Measurements from ENCODE around the gene SIN3A. TPM values are rescaled to one million over a fixed set of nuclear protein-coding genes. Genes with fewer than 3 reads are reported as not detected.

The SIN3A gene
- total RNA-seq, 1 donor from 2014 or later = 22.0 TPM

DNA sequence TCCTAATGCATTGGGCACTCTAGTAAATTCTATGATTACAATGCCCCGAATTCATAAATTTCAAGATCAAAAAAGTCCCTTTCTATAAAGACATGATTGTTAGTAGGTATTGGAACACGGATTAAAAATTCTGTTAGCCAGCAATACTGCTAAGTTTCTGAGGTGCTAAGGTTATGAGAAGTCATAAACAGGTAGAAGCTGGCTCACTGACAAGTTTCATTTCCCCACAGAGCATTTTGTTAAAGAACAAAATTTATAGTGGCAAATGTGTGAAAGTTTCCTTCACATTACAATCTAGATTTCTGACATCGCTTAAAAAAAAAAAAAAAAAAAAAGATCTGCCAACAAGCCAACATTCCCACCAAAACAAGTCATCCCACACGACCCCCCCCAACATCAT is 70.7 kb downstream of the SIN3A start:
- no peak for DNase-seq (ENCODE audit: low read depth in 2 of 2)

DNA sequence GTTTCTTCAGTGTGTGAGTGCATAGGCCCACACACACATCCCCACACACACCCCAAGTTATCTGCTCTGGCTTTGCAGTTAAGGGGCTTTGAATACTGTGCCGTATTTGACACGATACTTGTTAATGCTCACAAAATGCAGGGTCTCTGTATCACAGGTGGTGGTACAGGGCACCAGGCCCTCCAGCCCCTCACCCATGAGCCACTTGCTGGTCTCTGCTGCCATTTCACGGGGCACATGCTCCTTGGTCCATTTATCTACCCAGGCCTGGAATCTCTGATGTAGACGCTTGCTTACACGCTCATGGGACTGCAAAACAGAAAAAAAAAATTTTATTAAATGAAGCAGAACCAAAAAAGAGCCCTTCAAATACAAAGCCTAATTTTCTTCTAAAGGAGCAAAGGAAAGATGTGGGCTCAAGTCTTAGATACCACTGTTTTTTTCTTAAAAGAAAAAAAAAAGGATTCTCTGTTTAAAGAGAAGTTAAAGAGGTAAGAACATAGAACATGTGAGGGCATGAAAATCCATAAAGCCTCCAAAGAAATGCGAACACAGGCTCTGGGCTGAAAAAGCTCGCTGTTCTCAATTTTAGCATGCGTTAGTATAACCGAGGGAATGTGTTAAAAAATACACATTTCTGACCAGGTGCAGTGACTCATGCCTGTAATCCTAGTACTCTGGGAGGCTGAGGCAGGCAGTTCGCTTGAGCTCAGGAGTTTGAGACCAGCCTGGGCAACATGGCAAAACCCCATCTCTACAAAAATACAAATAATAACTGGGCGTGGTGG is 79.4 kb downstream of the SIN3A start:
- no peak for DNase-seq (ENCODE audit: low read depth in 2 of 2)

DNA sequence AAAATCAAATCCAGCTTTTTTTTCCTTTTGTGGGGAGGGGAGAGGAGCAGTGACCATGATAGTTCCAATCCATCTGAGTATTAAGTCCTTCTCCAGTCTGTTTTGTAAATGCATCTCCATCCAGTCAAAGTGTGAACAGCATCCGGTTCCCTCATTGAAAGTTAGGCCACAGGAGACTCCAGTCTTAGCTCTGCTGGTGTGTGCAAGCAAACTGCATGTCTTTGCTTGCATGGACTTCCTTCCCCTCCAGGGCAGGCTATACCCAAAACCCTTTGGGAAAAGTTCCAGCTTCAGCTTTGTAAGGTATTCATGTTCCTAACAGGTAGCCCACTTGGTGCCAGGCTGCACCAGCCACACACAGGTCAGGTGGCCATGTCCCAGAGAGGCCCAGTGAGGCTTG is 80.0 kb downstream of the SIN3A start:
- DNase-seq (ENCODE audit: low read depth in 2 of 2) = no peak

DNA sequence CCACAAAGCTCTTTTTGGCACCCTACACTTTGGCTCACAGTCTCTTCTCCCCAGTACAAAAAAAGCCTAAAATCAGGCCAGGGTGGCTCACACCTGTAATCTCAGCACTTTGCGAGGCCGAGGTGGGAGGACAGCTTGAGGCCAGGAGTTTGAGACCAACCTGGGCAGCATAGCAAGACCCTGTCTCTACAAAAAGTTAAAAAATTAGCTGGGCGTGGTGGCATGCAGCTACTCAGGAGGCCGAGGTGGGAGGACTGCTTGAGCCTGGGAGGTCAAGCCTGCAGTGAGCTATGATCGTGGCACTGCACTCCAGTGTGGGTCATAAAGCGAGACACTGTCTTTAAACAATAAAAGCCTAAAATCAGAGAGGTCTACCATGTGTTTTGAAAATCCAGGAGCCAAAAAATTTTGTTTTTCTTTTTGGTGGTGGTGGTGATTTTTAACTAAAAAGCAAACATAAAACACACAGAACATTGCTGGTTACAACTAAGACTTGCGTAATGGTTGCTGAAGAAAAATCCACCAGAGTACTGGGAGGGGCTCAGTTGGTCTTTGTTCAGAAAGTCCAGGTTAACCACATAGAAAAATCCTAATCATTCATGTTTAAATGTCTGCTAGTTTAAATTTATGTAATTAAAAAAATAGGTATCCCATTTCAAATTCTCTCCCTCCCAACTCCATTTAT is 81.5 kb downstream of the SIN3A start:
- DNase-seq (ENCODE audit: low read depth in 2 of 2) = no peak

DNA sequence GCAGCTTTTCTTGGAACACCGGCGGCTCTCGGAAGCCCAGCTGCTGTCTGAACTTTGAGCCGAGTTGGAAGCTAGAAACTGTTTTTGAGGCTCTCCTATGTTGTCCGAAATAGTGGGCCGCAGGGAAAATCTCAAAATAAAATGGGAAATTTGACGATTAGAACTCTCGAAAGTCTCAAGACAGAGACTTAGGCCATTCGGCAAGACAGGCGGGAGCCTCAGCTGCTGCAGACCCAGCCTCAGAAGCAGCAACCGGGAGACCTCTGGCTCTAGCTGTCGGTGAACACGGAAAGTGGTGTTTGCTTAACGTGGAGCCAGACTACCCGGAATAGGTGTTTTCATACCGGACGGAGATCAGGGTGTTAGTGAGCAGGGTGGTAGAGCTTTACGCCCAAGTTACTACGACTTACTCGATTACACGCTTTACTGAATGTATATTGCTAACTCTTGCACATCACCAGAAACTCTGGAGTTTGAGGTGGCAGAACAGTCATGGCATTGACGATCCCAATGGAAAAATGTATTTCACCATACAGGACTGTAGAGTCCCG is 82.7 kb downstream of the SIN3A start:
- no peak for DNase-seq (ENCODE audit: low read depth in 2 of 2)

DNA sequence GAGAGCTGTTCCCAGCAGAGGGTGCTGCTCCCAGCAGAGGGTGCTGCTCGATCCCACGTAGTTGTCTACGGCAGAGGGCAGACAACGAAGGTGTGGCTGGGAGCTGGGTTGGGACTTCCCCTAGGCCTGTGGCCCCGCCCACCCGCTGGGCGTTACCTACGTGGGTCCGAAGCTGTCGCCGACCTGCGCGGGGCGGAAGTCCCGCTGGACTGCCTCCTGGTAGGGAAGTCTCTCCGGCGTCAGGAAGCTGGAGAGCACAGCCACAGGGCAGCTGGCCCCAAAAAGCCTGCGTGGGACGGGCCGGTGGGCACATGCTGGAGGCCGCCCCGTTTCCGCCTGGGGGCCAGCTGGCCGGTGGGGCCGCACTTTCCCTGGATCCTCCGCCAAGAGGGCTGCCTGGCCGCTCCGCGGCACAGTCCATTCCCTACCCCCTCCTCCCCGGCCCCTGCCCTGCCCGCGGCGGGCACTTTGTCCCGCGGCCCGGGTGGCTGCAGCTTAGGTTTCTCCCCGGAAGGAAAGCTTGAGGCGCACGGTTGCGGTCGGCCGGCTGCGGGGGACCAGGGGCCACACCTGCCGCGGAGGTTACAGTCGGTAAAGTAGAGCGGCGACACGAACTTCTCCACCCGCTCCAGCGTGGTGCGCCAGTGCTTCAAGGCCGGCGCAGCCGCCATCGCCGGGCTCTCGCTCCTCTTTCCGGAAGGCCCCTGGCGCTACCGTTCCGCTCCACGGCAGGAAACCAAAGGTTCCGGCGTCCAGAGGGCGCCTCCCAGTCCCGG is 83.4 kb downstream of the SIN3A start, which contains the start of gene MAN2C1:
Gene MAN2C1, minus strand, starts transcription at position 695 of the 776 bp plus-strand sequence. Its CDS starts 24 bp downstream, at position 671.
- DNase-seq (ENCODE audit: low read depth in 2 of 2) = peak; percentile 95 to 98

DNA sequence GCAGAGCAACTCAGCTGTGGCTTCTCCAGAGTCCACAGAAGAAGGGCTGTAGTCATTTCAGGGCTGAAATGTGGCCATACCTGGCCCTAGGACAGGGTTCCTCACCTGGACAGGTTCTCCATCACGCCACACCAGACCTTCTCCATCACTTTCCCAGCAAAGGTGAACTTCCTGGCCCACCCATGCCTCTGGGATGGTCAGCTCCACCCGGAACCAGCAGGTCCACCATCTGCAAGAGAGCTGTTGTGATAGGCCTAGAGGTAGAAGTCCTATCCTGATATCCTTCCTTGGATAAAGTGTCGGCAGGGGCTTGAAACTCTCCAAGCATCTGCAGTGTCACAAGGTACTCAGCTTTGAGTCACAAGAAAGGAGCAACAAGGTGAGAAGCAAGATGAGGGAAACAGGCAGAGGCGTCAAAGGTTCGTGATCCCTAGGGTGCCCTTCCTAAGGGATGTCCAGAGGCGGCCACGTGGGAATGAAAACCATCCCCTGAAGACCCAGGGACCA is 84.0 kb downstream of the SIN3A start:
- no peak for DNase-seq (ENCODE audit: low read depth in 2 of 2)

DNA sequence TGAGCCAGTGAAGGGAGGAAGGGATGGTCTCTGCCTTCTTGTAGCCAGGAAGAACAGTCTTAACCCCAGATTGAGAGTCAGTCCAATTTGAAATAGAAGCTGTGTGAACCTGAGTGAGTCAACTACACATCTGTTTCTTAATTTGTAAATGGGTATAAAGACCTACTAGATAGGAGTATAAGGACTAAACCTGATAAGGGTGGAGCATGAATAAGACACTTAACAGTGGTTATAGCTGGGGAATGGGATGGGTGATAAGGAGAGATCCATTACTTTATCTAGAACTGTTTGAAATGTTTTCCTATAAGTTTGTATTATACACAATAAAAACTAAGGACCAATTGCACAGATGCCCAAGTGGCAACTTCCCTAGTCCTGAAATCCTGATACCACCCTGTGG is 84.5 kb downstream of the SIN3A start:
- DNase-seq (ENCODE audit: low read depth in 2 of 2) = no peak

DNA sequence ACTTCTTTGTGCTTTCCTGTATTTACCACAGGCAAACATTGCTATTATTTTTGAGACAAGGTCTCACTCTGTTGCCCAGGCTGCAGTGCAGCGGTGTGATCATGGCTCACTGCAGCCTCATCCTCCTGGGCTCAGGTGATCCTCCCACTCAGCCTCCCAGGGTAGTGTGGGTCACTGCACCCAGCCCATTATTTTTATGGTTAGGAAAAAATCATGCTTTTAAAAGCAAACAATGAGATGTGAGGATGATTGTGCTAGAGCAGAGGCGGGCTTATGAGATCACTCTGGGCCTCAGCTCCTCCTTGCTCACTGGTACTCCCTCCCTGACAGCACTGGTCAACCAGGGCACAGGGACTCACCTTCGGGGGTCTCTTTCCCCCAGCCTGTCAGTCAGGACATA is 85.3 kb downstream of the SIN3A start:
- no peak for DNase-seq (ENCODE audit: low read depth in 2 of 2)

DNA sequence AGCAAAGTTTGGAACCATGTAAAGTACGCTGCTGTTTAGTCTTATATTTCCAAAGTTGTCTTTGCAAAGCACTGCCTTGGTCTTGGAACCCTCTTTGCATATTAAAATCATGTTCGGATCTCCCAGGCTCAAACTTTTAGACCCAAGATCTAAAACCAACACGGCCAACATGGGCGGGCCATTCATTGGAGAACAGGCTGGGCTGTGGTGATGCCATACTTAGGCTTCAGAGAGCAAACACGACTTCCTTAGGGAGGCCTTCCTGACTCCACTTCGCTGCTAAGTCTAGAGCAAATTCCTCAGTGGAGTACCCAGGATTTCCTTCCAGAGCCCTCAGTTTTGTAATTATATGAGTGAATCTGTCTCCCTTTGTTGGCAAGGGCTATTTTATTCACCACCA is 86.6 kb downstream of the SIN3A start:
- DNase-seq (ENCODE audit: low read depth in 2 of 2) = no peak

DNA sequence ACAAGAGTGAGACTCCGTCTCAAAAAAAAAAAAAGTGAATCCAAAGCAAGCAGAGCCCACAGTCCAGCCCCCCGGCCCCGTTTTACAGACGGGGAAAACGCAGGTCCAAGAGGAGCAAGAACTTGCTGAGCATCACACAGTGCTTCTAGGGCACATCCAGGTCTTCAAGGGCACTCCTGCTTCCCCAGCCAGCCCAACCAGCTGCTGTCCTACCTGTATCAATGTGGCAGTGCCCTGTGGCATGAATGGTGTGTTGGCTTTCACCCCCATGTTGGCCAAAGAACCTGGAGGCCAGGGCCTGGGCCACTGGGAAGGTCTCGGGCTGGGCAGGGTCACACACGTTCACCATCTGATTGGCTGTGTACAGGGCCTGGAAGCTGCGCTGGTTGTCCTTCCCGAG is 87.7 kb downstream of the SIN3A start:
- DNase-seq (ENCODE audit: low read depth in 2 of 2) = no peak

DNA sequence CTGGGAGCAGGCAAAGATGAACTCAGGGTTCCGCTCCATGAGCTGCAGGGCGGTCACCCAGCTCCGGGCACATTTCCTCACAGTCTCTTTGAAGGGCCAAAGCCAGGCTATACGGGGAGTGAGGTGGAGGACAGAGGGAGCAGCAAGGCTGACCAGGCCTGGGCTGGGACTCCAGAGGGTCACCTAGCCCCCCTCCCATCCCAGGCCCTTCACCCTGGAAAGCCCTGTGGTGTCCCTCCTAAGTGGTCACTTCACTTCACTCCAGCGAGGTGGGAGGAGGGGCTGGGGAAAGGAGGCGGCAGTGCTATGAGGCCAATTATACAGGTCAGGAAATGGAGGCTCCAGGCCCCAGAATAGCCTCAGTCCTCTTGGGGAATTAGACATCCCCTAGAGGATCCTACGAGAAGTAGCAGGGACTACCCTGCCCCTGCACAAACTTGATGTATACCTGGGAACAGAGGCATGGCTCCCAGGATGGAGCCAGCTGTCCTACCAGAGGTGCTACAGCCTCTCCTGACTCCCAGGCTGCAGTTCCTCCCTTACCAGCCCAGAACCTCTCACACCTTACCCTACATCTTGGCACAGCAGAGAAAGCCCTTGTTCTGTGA is 88.7 kb downstream of the SIN3A start:
- DNase-seq (ENCODE audit: low read depth in 2 of 2) = no peak

DNA sequence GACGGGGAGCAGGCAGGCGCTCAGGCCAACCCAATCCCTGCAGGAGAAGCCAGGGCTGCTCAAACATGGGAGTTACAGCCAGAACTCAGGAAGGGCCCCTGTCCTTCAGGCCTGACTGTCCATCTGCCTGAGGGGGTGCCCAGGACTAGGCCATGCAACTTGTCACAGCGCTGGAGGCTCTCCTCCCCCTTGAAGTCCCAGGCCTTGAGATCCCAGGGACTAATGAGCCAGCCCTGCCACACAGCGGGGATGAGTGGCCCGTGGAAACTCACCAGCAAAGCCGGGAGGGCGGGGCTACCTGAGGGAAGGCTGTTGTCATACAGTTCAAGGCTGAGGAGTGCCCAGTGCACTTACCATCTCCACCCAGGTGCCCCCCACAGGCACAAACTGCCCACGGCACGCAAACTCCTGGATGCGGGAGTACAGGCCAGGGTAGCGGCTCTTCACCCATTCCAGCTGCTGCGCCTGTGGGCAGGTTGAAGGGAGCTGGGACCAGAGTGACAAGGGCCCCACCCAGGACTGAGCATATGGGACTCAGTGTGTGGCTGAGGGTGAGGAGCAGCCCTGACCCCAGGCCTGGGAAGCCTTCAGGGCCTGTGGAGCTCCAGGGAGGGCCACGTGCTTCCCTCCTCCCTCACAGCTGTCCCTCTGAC is 89.4 kb downstream of the SIN3A start:
- DNase-seq (ENCODE audit: low read depth in 2 of 2) = no peak

DNA sequence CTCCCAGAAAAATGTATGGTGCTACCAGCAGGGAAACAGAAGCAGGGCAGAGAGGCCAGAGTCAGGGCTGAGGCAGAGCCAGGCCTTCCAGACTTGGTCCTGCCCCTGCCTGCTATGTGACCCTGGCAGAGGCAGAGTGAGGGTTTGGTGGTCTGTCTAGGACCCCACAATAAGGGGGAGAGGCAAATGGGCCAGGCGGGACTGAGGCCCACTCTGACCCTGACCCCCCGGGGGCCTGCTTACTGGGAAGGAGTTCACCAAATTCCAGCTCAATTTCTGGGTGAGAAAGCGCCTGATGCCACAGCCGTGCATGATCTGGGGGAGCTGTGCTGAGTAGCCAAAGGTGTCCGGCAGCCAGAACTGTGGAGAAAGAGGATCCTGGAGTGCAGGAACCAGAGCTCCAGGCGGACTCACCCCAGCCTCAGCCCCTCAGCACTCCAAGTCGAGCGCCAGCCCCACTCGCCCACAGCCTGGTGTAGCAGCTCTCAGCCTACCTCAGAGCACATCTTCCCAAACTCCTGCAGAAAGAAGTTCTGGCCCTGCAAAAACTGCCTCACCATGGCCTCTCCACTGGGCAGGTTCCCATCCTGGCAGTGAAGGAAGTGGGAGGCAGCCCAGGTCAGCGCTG is 90.0 kb downstream of the SIN3A start:
- DNase-seq (ENCODE audit: low read depth in 2 of 2) = no peak

DNA sequence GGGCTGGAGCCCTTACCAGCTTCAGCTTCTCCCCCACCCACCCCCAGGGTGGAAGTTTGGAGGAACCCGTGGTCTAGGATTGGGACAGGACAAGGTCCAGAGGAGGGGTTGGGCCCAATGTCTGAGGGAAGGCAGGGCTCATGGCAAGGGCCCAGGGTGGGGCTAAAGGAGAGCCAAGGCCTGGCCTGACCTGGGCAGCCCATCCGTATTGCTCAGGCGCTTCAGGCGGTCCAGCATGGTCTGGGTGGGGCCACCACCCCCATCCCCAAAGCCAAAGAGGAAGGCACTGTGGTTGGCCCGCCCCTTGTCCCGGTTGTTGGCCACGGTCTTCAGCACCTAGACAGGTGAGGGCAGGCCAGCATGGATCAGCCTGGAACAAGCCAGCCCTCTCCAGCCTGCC is 90.6 kb downstream of the SIN3A start:
- DNase-seq (ENCODE audit: low read depth in 2 of 2) = no peak

DNA sequence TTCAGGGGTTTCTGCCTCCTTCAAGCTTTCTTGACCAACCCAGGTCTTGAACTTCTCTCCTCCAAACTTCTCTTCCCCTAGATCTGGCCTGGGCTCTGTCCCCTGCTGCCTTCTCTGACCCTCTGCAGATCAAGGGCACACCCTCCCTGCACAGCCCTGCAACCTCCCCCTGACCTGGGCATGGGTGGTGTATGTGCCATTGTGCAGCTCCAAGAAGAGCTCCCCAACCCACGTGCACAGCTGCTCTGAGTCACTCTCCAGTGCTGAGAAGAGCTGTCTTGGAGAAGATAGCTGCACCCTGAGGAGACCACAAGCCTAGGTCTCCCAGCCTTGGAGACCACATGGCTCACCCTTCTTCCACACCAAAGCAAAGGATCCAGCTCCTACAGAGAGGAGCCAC is 91.1 kb downstream of the SIN3A start:
- DNase-seq (ENCODE audit: low read depth in 2 of 2) = no peak

DNA sequence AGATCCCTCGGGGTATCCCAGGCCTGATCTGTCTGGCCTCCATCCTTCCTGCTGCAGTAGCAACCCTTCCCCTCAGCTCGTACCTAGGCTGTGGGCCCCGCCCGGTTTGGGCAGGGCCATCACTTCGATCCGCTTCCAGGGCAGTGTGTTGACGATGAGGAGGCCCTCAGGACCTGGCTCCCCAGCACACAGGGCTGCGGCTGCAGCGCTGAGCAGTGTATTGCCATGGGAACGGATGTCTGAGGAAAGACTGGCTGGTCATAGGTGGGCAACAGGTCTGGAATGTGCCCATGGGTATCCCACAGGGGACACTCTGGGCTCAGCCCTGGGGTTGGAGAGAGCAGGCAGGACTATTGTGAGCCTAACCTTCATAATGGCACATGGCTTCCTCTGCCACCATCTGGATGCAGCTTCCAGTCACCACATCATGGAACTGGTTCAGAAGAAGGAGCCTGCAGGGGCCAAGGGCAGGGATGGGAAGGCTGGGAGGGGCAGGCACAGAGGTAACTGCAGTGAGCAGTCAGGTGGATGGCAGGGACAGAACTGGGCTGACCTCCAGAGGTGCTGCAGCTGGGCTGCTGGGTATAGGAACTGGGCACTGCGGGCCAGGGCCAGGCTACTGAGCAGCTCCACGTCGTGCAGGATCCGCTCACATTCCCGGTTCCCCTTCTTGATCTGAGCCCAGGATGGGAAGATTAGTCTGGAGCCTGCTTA is 91.8 kb downstream of the SIN3A start:
- DNase-seq (ENCODE audit: low read depth in 2 of 2) = no peak

DNA sequence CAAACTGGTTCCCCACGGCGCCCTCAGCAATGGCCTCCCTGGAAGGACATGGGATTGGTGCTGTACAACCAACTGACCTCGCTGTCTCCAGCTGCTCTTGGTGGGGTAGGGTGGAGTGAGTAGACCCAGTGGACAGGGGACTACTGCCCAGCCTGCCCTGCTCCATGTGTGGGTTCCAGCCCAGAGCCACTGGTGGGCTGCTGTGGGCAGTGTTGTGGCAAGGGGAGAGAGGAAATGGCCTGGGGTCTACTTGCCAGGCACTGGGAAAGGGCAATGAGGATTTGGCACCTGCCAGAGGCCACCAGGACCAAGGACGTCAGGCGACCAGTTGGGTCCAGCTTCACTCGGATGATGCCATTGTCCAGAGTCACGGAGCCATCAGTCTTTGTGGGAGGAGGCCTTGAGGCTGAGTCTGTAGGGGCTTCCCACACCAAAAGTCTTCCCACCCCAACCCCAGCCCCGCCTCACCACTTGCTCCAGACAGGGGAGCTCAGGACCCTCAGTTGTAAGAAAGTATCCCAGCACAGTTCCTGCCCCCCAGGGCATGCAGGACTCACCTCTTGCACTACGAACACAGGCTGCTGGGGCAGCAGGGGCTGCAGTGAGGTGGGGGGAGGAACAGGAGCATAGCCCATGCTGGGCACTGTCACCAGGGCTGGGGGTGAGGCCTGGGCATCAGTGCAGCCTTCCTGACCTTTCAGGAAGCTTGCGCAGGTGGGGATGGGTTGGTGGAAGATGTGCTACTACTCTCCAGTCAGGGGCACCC is 92.5 kb downstream of the SIN3A start:
- DNase-seq (ENCODE audit: low read depth in 2 of 2) = no peak
